IMR-90 (cell line): ENCODE data around the gene DRICH1. TPM values are rescaled to one million over a fixed set of nuclear protein-coding genes. Genes with fewer than 3 reads are reported as not detected.
"Not testable (repeated sequence)": the region's sequence is repeated elsewhere in the genome, so short reads cannot be mapped to it uniquely, and the experiment has no call there.

ENCODE experiments used
- ATAC-seq: fragments of 200-7000 bp; cut with Tn5 transposase; 2 replicates; pipeline ENCODE4 v1.9.1; 2020; ENCODE audit warnings: low read depth, mild to moderate bottlenecking, moderate library complexity
- BruUV-seq: library from RNA; stranded (reverse); fragments of 400-500 nt; replicated peaks from 2 replicates; lab custom pipeline; 2021; lab: Mats Ljungman, UMichigan
- CTCF ChIA-PET: fragments of 300-600 bp; formaldehyde crosslinking; extraction: SDS; loops from one replicate; lab custom pipeline; 2021; ENCODE audit warnings: antibody characterized with exemption; lab: Yijun Ruan, JAX
- POLR2A ChIA-PET: fragments of 300-600 bp; sonication (Branson Sonifier 250); formaldehyde crosslinking; loops from one replicate; lab custom pipeline; 2022; ENCODE audit warnings: antibody characterized with exemption; ENCODE audit not compliant: unreplicated experiment; lab: Charles Lee
- DNase-seq: peaks from one replicate; pipeline ENCODE4 v3.0.0; 2013
- H2AFZ ChIP-seq: replicated peaks from 2 replicates; pipeline ENCODE3; 2013; ENCODE audit warnings: low read length, mild to moderate bottlenecking; ENCODE audit not compliant: poor library complexity
- H2AK5ac ChIP-seq: 2 replicates; pipeline ENCODE4 v1.6.1; 2013; ENCODE audit warnings: low read depth, low read length, inconsistent platforms
- H2AK9ac ChIP-seq: replicated peaks from 2 replicates; pipeline ENCODE3; 2013; ENCODE audit warnings: mild to moderate bottlenecking, low read depth, low read length, moderate library complexity; ENCODE audit not compliant: poor library complexity
- H2BK120ac ChIP-seq: 2 replicates; pipeline ENCODE4 v1.6.1; 2013; ENCODE audit warnings: low read depth, low read length, inconsistent platforms
- H2BK15ac ChIP-seq: 3 replicates; pipeline ENCODE4 v1.6.1; 2013; ENCODE audit warnings: low read depth, low read length, inconsistent platforms
- H2BK20ac ChIP-seq: 2 replicates; pipeline ENCODE4 v1.6.1; 2013; ENCODE audit warnings: low read depth, mild to moderate bottlenecking, inconsistent platforms, low read length, moderate library complexity
- H2BK5ac ChIP-seq: 2 replicates; pipeline ENCODE4 v1.6.1; 2013; ENCODE audit warnings: mild to moderate bottlenecking, low read depth, low read length, inconsistent platforms; ENCODE audit not compliant: poor library complexity, severe bottlenecking
- H3K14ac ChIP-seq: replicated peaks from 2 replicates; pipeline ENCODE4 v1.6.1; 2013; ENCODE audit warnings: low read depth, low read length, inconsistent platforms
- H3K18ac ChIP-seq: 2 replicates; pipeline ENCODE4 v1.6.1; 2013; ENCODE audit warnings: low read depth, low read length, control low read depth
- H3K23ac ChIP-seq: 2 replicates; pipeline ENCODE4 v1.6.1; 2013; ENCODE audit warnings: low read depth, low read length, inconsistent platforms
- H3K27ac ChIP-seq: 2 replicates; pipeline ENCODE4 v1.5.1; 2013; ENCODE audit warnings: mild to moderate bottlenecking, control low read depth, low read length; ENCODE audit not compliant: insufficient read depth
- H3K27me3 ChIP-seq: 2 replicates; pipeline ENCODE4 v1.6.1; 2013; ENCODE audit warnings: low read length; ENCODE audit not compliant: control insufficient read depth, insufficient read depth
- H3K36me3 ChIP-seq: 2 replicates; pipeline ENCODE4 v1.6.1; 2013; ENCODE audit warnings: low read length, mixed read lengths; ENCODE audit not compliant: control insufficient read depth, insufficient read depth
- H3K4ac ChIP-seq: 2 replicates; pipeline ENCODE4 v1.6.1; 2013; ENCODE audit warnings: low read depth, low read length, inconsistent platforms
- H3K4me1 ChIP-seq: 2 replicates; pipeline ENCODE4 v1.6.1; 2013; ENCODE audit warnings: low read length, mixed read lengths; ENCODE audit not compliant: control insufficient read depth, insufficient read depth
- H3K4me2 ChIP-seq: 2 replicates; pipeline ENCODE4 v1.6.1; 2013; ENCODE audit warnings: low read depth, mild to moderate bottlenecking, control low read depth, low read length, moderate library complexity
- H3K4me3 ChIP-seq: 2 replicates; pipeline ENCODE4 v1.5.1; 2013; ENCODE audit warnings: low read depth, mild to moderate bottlenecking, control low read depth, low read length, moderate library complexity; ENCODE audit not compliant: insufficient read depth
- H3K56ac ChIP-seq: 2 replicates; pipeline ENCODE4 v1.6.1; 2013; ENCODE audit warnings: low read length, inconsistent platforms; ENCODE audit not compliant: insufficient read depth; ENCODE audit errors: extremely low read depth
- H3K79me1 ChIP-seq, 2 experiments: 2 replicates each; pipeline ENCODE4 v1.6.1; 2013; ENCODE audit warnings: low read length in 2 of 2, inconsistent platforms in 1 of 2, low read depth in 1 of 2
- H3K9ac ChIP-seq: 2 replicates; pipeline ENCODE4 v1.6.1; 2013; ENCODE audit warnings: low read depth, low read length, control low read depth
- H3K9me1 ChIP-seq: 2 replicates; pipeline ENCODE4 v1.6.1; 2013; ENCODE audit warnings: low read length, inconsistent platforms; ENCODE audit not compliant: insufficient read depth
- H3K9me3 ChIP-seq: 2 replicates; pipeline ENCODE4 v1.6.1; 2013; ENCODE audit warnings: low read length; ENCODE audit not compliant: control insufficient read depth, insufficient read depth
- H4K20me1 ChIP-seq: 2 replicates; pipeline ENCODE4 v1.6.1; 2013; ENCODE audit warnings: low read length, inconsistent platforms; ENCODE audit not compliant: insufficient read depth
- H4K5ac ChIP-seq: 2 replicates; pipeline ENCODE4 v1.6.1; 2013; ENCODE audit warnings: mild to moderate bottlenecking, low read depth, low read length, control low read depth
- H4K8ac ChIP-seq, 2 experiments: 2 replicates each; pipeline ENCODE4 v1.6.1; 2013; ENCODE audit warnings: low read depth in 2 of 2, low read length in 2 of 2, control low read depth in 1 of 2, inconsistent platforms in 1 of 2
- H4K91ac ChIP-seq: 2 replicates; pipeline ENCODE4 v1.6.1; 2013; ENCODE audit warnings: low read depth, low read length, inconsistent platforms; ENCODE audit not compliant: insufficient read depth
- WGBS, 2 experiments: methylation state at CpG; one replicate each; pipeline versions ENCODE4 v1.1.5 to v1.1.7; 2013; ENCODE audit warnings: missing lambda C conversion rate in 2 of 2; ENCODE audit not compliant: insufficient read length in 1 of 2; ENCODE audit errors: extremely low coverage in 2 of 2; 5-methylcytosine and 5-hydroxymethylcytosine counted together
- dilution Hi-C: fragments of 300-500 bp; cut with HindIII; formaldehyde crosslinking; loops from one replicate; pipeline ENCODE4 v1.14.3; 2018; ENCODE audit warnings: low sequenced_read_pairs; ENCODE audit not compliant: unreplicated experiment
- in situ Hi-C: fragments of 300-500 bp; cut with MboI; formaldehyde crosslinking; loops from 3 replicates; pipeline ENCODE4 v1.14.3; 2019; ENCODE audit warnings: low sequenced_read_pairs, inconsistent platforms, mixed read lengths
- intact Hi-C: fragments of 100-400 bp; cut with micrococcal nuclease; formaldehyde crosslinking; loops from 2 replicates; pipeline ENCODE4 v1.10.0; 2022
- polyA plus RNA-seq, 3 experiments: library from polyadenylated mRNA; depleted of rRNA; stranded (reverse); fragments of >200 nt; gene quantifications; 2 replicates each; pipeline ENCODE4 v1.2.3, GENCODE V29; 2012; ENCODE audit warnings: low replicate concordance in 1 of 3
- total RNA-seq: library from RNA; depleted of rRNA; stranded (reverse); fragments of >200 nt; gene quantifications from 2 replicates; pipeline ENCODE4 v1.2.3, GENCODE V29; 2012

DRICH1 gene
- total and polyA plus RNA-seq, 2 of the 4 experiments (the other 2 are of a cell fraction): 0.14 TPM; not detected in 1

DNA sequence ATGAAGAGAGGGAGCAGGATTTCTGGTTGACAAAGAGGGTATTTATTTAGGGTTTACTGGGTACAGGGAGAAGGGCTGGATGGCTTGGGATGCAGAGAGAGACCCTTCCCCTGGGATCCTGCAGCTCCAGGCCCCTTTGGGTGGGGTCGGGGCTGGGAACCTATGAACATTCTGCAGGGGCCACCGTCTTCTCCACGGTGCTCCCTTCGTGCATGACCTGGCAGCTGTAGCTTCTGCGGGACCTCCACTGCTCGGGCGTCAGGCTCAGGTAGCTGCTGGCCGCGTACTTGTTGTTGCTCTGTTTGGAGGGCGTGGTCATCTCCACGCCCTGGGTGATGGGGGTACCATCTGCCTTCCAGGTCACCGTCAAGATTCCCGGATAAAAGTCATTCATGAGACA is 59.0 kb downstream of the DRICH1 start:
- ATAC-seq, H3K36me3 ChIP-seq, H3K4me2 ChIP-seq, H3K9me3 ChIP-seq, POLR2A ChIA-PET, H2AK5ac ChIP-seq, H2BK15ac ChIP-seq, H2BK120ac ChIP-seq, H3K27ac ChIP-seq, CTCF ChIA-PET, H3K27me3 ChIP-seq, H4K20me1 ChIP-seq, DNase-seq, H4K8ac ChIP-seq, intact Hi-C loops, H3K56ac ChIP-seq, H3K79me1 ChIP-seq, H4K5ac ChIP-seq, H3K18ac ChIP-seq, H2BK20ac ChIP-seq, BruUV-seq, H3K9ac ChIP-seq, H3K4me3 ChIP-seq, H2AFZ ChIP-seq, dilution Hi-C loops, H3K23ac ChIP-seq, H2AK9ac ChIP-seq, H3K4ac ChIP-seq, H3K9me1 ChIP-seq, H3K14ac ChIP-seq, in situ Hi-C loops, H2BK5ac ChIP-seq, H4K91ac ChIP-seq, H3K4me1 ChIP-seq: not testable (repeated sequence)
- WGBS, 2 experiments: 70% methylated on average over 2 of the region's 13 CpGs; no CpG with 5 or more reads in 1 of the 2 experiments
